ENCODE measurements around the gene ADAP1. TPM values are rescaled to one million over a fixed set of nuclear protein-coding genes. Genes with fewer than 3 reads are reported as not detected.
A peak's percentile ranks its signal among the peaks of the same experiment; 100 is the strongest.
"Not testable (repeated sequence)": the region's sequence is repeated elsewhere in the genome, so short reads cannot be mapped to it uniquely, and the experiment has no call there.

Gene ADAP1
- total RNA-seq = 10 to 100 TPM; 14.1 to 16.1 TPM

GRCh38 chr7:954330-955238 lies at the start of gene ADAP1:
Gene ADAP1 (minus strand): TSS chr7:954680. CDS start chr7:954477, 203 bp downstream.
- Mint-ChIP-seq H3K27ac (no peak within 1 kb of the TSS), H3K4me1 (ENCODE audit: low read depth) (peaks cover 7% of the 10 kb centered on the region), H3K9me3 (no peaks in the 10 kb centered on the region), H3K27me3 (peaks cover 5% of the 10 kb centered on the region), H3K36me3 (no peaks in the 10 kb centered on the region), H3K4me3 (peak within 1 kb of the TSS; percentile 37)
- intact Hi-C loops (cut with micrococcal nuclease) = loop anchor here (1.0 kb wide), 1 partner anchor 45 kb away; no protein-coding TSS in a partner anchor
- POLR2A ChIA-PET = interaction anchor here (0.9 kb wide), 1 partner anchor 31 kb away, joined by 3 read pairs; no protein-coding TSS in a partner anchor
- DNase-seq = peak; percentile 62
- CTCF ChIA-PET = interaction anchor here (0.8 to 5.6 kb wide), 4 partner anchors 19 to 82 kb away, joined by 3 to 54 read pairs (median 4); no protein-coding TSS in a partner anchor

- DNase-seq; POLR2A ChIA-PET; H3K4me1 Mint-ChIP-seq (ENCODE audit: low read depth); H3K27me3 Mint-ChIP-seq; CTCF ChIA-PET; H3K4me3 Mint-ChIP-seq; H3K27ac Mint-ChIP-seq; H3K9me3 Mint-ChIP-seq; H3K36me3 Mint-ChIP-seq; intact Hi-C loops (cut with micrococcal nuclease): not testable (repeated sequence)
These were observed 48.0 kb upstream of the ADAP1 start for GRCh38 chr7:1002445-1002844.

- H3K27me3 Mint-ChIP-seq; H3K4me1 Mint-ChIP-seq (ENCODE audit: low read depth); intact Hi-C loops (cut with micrococcal nuclease); DNase-seq; H3K36me3 Mint-ChIP-seq; H3K27ac Mint-ChIP-seq; H3K4me3 Mint-ChIP-seq; H3K9me3 Mint-ChIP-seq; CTCF ChIA-PET; POLR2A ChIA-PET: not testable (repeated sequence)
These were observed 47.5 kb upstream of the ADAP1 start for GRCh38 chr7:1002026-1002425.

- H3K4me1 Mint-ChIP-seq (ENCODE audit: low read depth); CTCF ChIA-PET; H3K27ac Mint-ChIP-seq; H3K27me3 Mint-ChIP-seq; DNase-seq; H3K9me3 Mint-ChIP-seq; POLR2A ChIA-PET; intact Hi-C loops (cut with micrococcal nuclease); H3K36me3 Mint-ChIP-seq; H3K4me3 Mint-ChIP-seq: not testable (repeated sequence)
These were observed 46.7 kb upstream of the ADAP1 start for GRCh38 chr7:1001069-1001770.

- DNase-seq = no peak
- Mint-ChIP-seq H3K4me1 (ENCODE audit: low read depth) (no peaks in the 10 kb centered on the region), H3K9me3 (no peaks in the 10 kb centered on the region), H3K27ac (no peak overlapping the region), H3K27me3 (no peaks in the 10 kb centered on the region), H3K4me3 (no peak overlapping the region), H3K36me3 (no peaks in the 10 kb centered on the region)
- ChIA-PET CTCF (interaction anchor here (9.5 kb wide), 1 partner anchor 66 kb away, joined by 300 read pairs; no protein-coding TSS in a partner anchor), POLR2A (no interaction called here)
- intact Hi-C loops (cut with micrococcal nuclease) = no loop called here
These were observed 45.8 kb upstream of the ADAP1 start for GRCh38 chr7:999941-1000935.

- no peak for DNase-seq
- CTCF ChIA-PET = interaction anchor here (9.5 kb wide), 1 partner anchor 67 kb away, joined by 300 read pairs; no protein-coding TSS in a partner anchor
- Mint-ChIP-seq H3K27me3 (no peaks in the 10 kb centered on the region), H3K4me1 (ENCODE audit: low read depth) (no peaks in the 10 kb centered on the region), H3K9me3 (no peaks in the 10 kb centered on the region), H3K27ac (no peak overlapping the region), H3K36me3 (no peaks in the 10 kb centered on the region), H3K4me3 (no peak overlapping the region)
- intact Hi-C loops (cut with micrococcal nuclease) = no loop called here
- POLR2A ChIA-PET = no interaction called here
These were observed 44.8 kb upstream of the ADAP1 start for GRCh38 chr7:999149-999879.

GRCh38 chr7:997404-998395 lies 43.2 kb upstream of the ADAP1 start:
- DNase-seq = no peak
- no peaks in the 10 kb centered on the region for H3K27me3 Mint-ChIP-seq
- intact Hi-C loops (cut with micrococcal nuclease) = no loop called here
- no peak overlapping the region for H3K27ac Mint-ChIP-seq
- ChIA-PET POLR2A (no interaction called here), CTCF (interaction anchor here (9.5 kb wide), 1 partner anchor 69 kb away, joined by 300 read pairs; no protein-coding TSS in a partner anchor)
- no peaks in the 10 kb centered on the region for H3K36me3 Mint-ChIP-seq
- no peaks in the 10 kb centered on the region for H3K4me1 Mint-ChIP-seq (ENCODE audit: low read depth)
- no peaks in the 10 kb centered on the region for H3K9me3 Mint-ChIP-seq
- no peak overlapping the region for H3K4me3 Mint-ChIP-seq

- POLR2A ChIA-PET = interaction anchor here (0.9 kb wide), 1 partner anchor 26 kb away, joined by 3 read pairs; no protein-coding TSS in a partner anchor
- Mint-ChIP-seq H3K4me3 (no peak overlapping the region), H3K9me3 (no peaks in the 10 kb centered on the region), H3K4me1 (ENCODE audit: low read depth) (no peaks in the 10 kb centered on the region), H3K36me3 (no peaks in the 10 kb centered on the region), H3K27me3 (no peaks in the 10 kb centered on the region), H3K27ac (no peak overlapping the region)
- no peak for DNase-seq
- intact Hi-C loops (cut with micrococcal nuclease) = no loop called here
- CTCF ChIA-PET = interaction anchor here (1.2 to 9.5 kb wide), 2 partner anchors 14 to 70 kb away, joined by 3 to 300 read pairs; no protein-coding TSS in a partner anchor
These were observed 41.8 kb upstream of the ADAP1 start for GRCh38 chr7:996079-996872.

- DNase-seq = no peak
- H3K27me3 Mint-ChIP-seq = no peaks in the 10 kb centered on the region
- intact Hi-C loops (cut with micrococcal nuclease) = no loop called here
- H3K27ac Mint-ChIP-seq = no peak overlapping the region
- no peak overlapping the region for H3K4me3 Mint-ChIP-seq
- H3K36me3 Mint-ChIP-seq = no peaks in the 10 kb centered on the region
- no peaks in the 10 kb centered on the region for H3K4me1 Mint-ChIP-seq (ENCODE audit: low read depth)
- ChIA-PET POLR2A (interaction anchor here (0.9 kb wide), 1 partner anchor 27 kb away, joined by 3 read pairs; no protein-coding TSS in a partner anchor), CTCF (interaction anchor here (1.1 to 9.5 kb wide), 4 partner anchors 14 to 180 kb away, joined by 3 to 300 read pairs (median 10); no protein-coding TSS in a partner anchor)
- H3K9me3 Mint-ChIP-seq = no peaks in the 10 kb centered on the region
These were observed 41.1 kb upstream of the ADAP1 start for GRCh38 chr7:995571-995970.

Data from activated CD4-positive, alpha-beta memory T cell treated with anti-CD3 and anti-CD28 coated beads for 36 hours (primary cell).